Activated T-cell treated with anti-CD3 and anti-CD28 coated beads, Interleukin-2, amount 50 U/mL, for 1 hour (primary cell): ENCODE results near the gene KSR1.

Source experiments
- DNase-seq: peaks from one replicate; pipeline ENCODE4 v3.0.0-alpha.2; 2020

Gene KSR1

GRCh38 chr17:27520491-27521185, 64.4 kb downstream of the KSR1 start:
- no peak for DNase-seq

GRCh38 chr17:27521281-27522027, 65.2 kb downstream of the KSR1 start:
- DNase-seq = no peak

GRCh38 chr17:27522028-27522635, 65.9 kb downstream of the KSR1 start:
- DNase-seq = no peak

GRCh38 chr17:27523712-27524111, 67.5 kb downstream of the KSR1 start:
- no peak for DNase-seq

GRCh38 chr17:27524594-27524993, 68.3 kb downstream of the KSR1 start:
- no peak for DNase-seq

- no peak for DNase-seq
Measured at GRCh38 chr17:27525316-27525715, 69.1 kb downstream of the KSR1 start.

GRCh38 chr17:27525836-27526603, 69.8 kb downstream of the KSR1 start:
- DNase-seq = no peak

- no peak for DNase-seq
Measured at GRCh38 chr17:27526604-27527002, 70.4 kb downstream of the KSR1 start.

GRCh38 chr17:27529230-27529796, 73.1 kb downstream of the KSR1 start:
- DNase-seq = no peak

GRCh38 chr17:27530764-27531391, 74.6 kb downstream of the KSR1 start:
- DNase-seq = no peak

- DNase-seq = no peak
Measured at GRCh38 chr17:27531469-27531961, 75.3 kb downstream of the KSR1 start.

- DNase-seq = no peak
Measured at GRCh38 chr17:27532269-27533263, 76.3 kb downstream of the KSR1 start.

- DNase-seq = no peak
Measured at GRCh38 chr17:27533874-27534815, 77.9 kb downstream of the KSR1 start.

GRCh38 chr17:27535178-27535928, 79.1 kb downstream of the KSR1 start:
- no peak for DNase-seq

GRCh38 chr17:27535975-27536374, 79.7 kb downstream of the KSR1 start:
- DNase-seq = no peak

GRCh38 chr17:27536781-27537180, 80.5 kb downstream of the KSR1 start:
- DNase-seq = no peak

GRCh38 chr17:27538156-27538955, 82.1 kb downstream of the KSR1 start:
- DNase-seq = no peak

- DNase-seq = no peak
Measured at GRCh38 chr17:27539152-27539551, 82.9 kb downstream of the KSR1 start.
